IPS-15b (cell line): ENCODE measurements around the gene FAM53A.

ENCODE experiments used
- H3K27me3 ChIP-seq: one replicate; pipeline ENCODE4 v1.6.1; 2013; ENCODE audit warnings: low read length; ENCODE audit not compliant: control insufficient read depth, insufficient read depth
- H3K36me3 ChIP-seq: one replicate; pipeline ENCODE4 v1.6.1; 2013; ENCODE audit warnings: low read length; ENCODE audit not compliant: control insufficient read depth, insufficient read depth
- H3K4me1 ChIP-seq: one replicate; pipeline ENCODE4 v1.6.1; 2013; ENCODE audit warnings: mild to moderate bottlenecking, low read length; ENCODE audit not compliant: control insufficient read depth, insufficient read depth
- H3K4me3 ChIP-seq: one replicate; pipeline ENCODE4 v1.5.1; 2013; ENCODE audit warnings: low read depth, low read length
- H3K9ac ChIP-seq: one replicate; pipeline ENCODE4 v1.6.1; 2013; ENCODE audit warnings: low read depth, mild to moderate bottlenecking, low read length
- H3K9me3 ChIP-seq: one replicate; pipeline ENCODE4 v1.6.1; 2013; ENCODE audit warnings: mild to moderate bottlenecking, low read length; ENCODE audit not compliant: control insufficient read depth, insufficient read depth

Gene FAM53A

DNA sequence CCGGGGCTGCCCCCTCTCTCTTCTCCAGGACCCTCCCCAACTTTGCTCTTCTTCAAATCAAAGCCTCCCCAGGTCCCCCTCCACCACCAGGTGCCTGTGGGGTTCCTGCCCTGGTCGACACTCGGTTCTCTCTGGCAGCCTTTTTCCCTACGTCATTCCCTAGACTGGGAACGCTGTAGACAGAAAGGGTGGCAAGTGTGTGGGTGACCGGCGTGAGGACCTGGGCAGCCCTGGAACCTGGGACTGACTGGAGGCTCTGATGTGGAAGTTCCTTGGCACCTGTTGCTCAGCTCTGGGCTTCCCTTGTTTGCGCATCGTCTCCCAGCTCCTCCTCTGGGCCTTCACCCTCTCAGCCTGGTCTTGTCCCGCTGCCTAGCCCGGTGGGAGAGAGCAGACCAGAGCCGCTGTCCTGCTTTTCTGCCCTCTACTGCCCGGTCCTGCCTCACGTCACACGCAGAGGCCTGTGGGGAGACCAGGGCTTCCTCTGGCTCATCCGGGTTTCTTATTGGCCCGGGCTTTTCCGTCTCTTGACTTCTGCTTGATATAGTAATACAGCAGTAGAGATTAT, 38.5 kb upstream of the FAM53A start:
- Histone ChIP-seq H3K4me3 (peak overlapping the region; percentile 84), H3K27me3 (no peaks in the 10 kb centered on the region), H3K9me3 (no peaks in the 10 kb centered on the region), H3K36me3 (peaks cover 57% of the 10 kb centered on the region), H3K9ac (peak overlapping the region; percentile 92), H3K4me1 (no peaks in the 10 kb centered on the region)

DNA sequence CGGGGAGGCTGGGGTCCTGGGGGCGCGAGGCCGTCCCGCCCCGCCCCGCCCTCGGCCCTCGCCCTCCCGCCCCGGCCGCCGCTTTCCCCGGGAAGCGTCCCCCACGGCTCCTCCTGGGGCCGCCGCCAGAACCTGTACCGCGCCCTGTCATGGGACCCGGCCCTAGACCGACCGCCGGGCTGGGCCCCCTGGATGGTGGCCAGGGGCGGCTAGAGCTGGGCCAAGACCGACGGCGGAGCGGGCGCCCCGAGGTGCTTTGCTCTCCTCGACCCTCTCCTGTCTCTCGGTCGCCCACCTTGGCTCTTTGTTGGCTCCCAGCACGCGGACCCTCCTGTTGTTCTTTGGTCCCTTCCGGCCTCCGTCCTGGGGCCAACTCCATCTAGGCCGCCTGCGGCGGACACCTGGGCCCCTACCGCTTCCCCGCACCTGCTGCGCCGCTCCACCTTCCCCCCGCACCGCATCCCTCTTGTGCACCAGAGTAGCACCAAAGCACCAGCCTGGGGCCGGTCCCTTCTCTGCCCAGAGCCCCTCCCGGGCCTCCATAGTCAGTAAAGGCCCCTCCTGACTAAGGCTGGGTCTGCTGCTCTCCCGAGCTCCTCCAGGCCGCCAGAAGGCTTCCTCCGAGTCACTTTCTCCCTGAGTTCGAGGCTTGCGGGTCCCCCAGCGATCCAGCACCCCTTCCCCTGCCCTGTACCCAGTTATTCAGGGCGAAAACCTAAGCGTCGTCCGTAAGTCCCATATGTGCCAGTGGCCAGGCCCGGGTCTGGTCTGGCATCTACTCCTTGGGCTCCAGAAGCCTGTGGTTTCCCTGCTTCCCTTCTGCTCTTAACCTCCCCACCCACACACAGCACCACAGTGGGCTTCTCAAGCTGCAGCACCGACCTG, 37.8 kb upstream of the FAM53A start:
- no peaks in the 10 kb centered on the region for H3K4me1 ChIP-seq
- H3K9me3 ChIP-seq, result no peaks in the 10 kb centered on the region
- peak overlapping the region; percentile 84 for H3K4me3 ChIP-seq
- peaks cover 54% of the 10 kb centered on the region for H3K36me3 ChIP-seq
- peak overlapping the region; percentile 92 for H3K9ac ChIP-seq
- no peaks in the 10 kb centered on the region for H3K27me3 ChIP-seq

DNA sequence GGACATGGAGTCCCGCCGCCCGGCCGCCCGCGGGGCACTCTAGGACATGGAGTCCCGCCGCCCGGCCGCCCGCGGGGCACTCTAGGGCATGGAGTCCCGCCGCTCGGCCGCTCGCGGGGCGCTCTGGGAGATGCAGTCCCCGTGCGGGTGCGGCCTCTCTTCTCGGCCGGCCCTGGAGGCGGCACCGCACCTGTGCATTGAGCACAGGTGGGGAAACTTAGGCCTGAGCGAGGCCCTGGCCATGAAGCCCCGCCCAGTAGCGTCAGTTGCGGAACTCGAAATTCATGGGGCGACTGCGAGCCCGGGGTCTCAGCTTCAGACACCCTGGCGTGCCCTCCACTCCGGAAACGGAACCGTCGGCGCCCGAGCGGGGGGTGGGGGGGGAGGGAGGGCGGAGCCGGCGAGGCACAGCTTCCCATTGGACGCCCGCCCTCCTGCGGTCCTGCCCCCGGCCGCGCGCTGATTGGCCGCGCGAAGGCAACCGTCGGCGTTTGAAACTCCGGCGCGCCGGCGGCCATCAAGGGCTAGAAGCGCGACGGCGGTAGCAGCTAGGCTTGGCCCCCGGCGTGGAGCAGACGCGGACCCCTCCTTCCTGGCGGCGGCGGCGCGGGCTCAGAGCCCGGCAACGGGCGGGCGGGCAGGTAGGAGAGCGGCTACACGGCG, 37.0 kb upstream of the FAM53A start, which contains the start of the genes TACC3 and TMEM129:
Gene TACC3 (plus strand): TSS at position 519 of the 663 bp plus-strand sequence. CDS start 1,901 bp downstream, outside the sequence.
Gene TMEM129 (minus strand): TSS at position 321 of the 663 bp plus-strand sequence. CDS start 486 bp downstream, outside the sequence.
- H3K27me3 ChIP-seq, result no peaks in the 10 kb centered on the region
- H3K9ac ChIP-seq, result peak within 1 kb of the TSS; percentile 92
- no peaks in the 10 kb centered on the region for H3K9me3 ChIP-seq
- peak within 1 kb of the TSS; percentile 84 for H3K4me3 ChIP-seq
- peaks cover 51% of the 10 kb centered on the region for H3K36me3 ChIP-seq
- H3K4me1 ChIP-seq, result no peaks in the 10 kb centered on the region

DNA sequence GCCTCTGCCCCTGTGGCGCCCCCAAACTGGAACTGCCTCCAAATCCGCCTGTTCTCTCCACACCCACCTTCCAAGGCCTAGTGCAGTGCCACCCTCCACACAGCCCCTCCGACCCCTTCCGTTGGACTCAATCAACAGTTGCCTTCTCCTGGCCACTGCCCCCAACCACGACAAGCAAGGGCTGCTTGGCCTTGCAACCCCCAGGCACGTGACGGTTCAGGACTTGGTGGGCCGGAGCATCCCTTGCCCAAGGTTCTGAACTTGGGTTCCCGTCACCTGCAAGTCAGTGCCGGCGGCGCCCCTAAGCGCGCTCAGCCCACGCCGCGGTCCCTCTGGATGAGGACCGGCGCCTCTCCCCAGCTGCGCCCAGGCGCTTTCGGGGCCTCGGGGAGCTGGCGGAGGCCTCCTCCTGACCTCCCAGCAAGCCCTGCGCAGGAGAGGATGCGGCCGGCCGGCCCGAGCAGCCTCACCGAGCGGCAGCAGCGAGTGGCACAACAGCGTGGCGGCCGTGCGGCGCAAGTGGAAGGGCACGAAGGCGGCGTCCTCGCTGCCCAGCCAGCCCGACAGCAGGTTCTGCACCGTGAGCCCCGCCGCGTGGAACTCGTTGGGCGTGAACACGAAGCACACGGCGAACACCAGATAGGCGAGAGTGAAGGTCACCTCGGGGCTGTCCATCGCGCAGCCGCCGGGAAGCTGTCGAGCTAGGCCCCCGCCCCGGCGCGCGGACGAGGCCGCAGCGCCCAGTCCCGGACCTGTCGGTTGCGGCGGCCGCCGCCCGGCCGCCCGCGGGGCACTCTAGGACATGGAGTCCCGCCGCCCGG, 36.3 kb upstream of the FAM53A start:
- no peaks in the 10 kb centered on the region for H3K4me1 ChIP-seq
- peak overlapping the region; percentile 84 for H3K4me3 ChIP-seq
- H3K27me3 ChIP-seq, result no peaks in the 10 kb centered on the region
- peak overlapping the region; percentile 70 for H3K9ac ChIP-seq
- H3K36me3 ChIP-seq, result peaks cover 43% of the 10 kb centered on the region
- H3K9me3 ChIP-seq, result no peaks in the 10 kb centered on the region

DNA sequence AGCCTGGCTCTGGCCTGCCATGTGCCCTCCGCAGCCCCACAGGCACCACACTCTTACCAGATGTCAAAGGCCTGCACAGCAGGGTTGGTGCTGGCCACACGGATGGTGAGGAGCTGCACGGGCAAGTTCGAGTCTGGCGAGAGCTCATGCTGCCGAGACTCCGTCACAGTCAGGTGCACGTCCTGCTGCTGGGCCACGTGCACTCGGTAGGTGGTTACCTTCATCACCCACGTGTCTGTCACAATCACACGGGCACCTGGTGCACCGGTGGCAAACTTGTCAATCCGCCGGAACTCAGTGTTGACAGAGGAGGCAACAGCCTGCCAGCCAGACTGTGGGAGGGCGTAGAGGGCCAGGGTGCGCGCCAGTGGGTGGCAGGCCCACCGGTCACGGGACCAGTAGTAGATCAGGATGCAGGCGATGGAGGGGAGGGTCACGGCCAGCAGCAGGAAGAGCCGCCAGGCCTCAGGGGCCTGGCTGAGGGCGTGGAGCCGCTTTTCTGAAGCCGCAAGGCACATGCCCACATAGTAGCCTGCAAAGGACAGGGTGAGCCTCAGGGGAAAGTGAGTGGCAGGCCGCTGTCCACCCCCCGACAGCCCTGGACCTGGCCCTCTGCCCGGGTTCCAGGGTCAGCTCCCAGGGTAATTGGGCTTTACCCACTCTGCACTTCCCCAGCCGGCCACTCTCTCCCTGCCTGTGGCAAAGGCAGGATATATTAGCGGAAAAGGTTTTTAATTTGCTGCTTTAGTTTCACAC, 34.2 kb upstream of the FAM53A start:
- H3K4me3 ChIP-seq, result no peak overlapping the region
- peaks cover 29% of the 10 kb centered on the region for H3K36me3 ChIP-seq
- peak overlapping the region; percentile 37 for H3K9ac ChIP-seq

DNA sequence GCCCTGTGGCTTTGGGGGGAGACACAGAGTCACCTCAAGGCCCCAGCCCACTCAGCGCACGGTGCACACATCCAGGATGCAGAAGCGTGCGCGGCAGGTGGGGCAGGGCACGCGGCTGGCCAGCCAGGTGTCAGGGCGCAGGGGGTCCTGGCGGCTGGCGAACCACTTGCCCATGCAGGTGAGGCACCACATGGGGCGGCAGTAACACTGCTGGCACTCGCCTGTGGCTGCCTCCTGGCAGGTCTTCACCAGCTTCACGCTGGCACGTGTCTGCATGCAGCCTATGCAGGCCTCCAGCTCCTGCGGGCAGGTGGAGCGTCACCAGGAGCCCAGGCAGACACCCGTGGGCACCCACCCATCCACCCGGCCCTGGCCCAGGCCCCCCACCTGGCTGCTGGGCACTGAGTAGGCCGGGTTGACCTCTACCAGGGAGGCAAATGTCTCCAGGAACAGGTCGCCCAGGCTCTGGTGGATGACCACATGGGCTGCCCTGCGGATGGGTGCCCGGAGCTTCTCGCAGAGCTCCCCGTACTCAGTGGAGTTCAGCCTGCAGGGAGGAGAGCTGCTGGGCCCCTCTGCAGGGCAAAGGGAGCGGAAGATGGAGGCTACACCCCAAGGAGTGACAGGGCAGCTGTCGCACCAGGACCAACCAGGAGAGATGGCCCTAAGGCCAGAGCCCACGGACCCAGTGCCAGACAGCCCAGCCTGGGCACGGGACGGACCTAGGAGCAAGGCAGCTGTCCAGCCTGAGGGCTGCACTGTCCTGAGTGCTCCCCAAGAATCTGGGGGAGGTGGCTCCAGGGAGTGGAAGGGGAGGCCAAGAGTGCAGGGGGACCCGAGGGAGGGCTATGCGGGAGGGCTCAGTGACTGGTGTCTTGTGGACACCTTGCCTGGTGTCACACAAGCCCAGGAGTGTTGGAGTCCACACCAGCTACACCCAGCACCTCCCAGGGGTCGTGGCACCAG, 33.3 kb upstream of the FAM53A start:
- Histone ChIP-seq H3K9me3 (no peaks in the 10 kb centered on the region), H3K27me3 (no peaks in the 10 kb centered on the region), H3K9ac (no peak overlapping the region), H3K36me3 (peaks cover 21% of the 10 kb centered on the region), H3K4me1 (no peaks in the 10 kb centered on the region), H3K4me3 (no peak overlapping the region)

More for the DNA sequence above, 34.2 kb upstream of the FAM53A start:
- Histone ChIP-seq H3K4me1 (no peaks in the 10 kb centered on the region), H3K9me3 (no peaks in the 10 kb centered on the region), H3K27me3 (no peaks in the 10 kb centered on the region)

DNA sequence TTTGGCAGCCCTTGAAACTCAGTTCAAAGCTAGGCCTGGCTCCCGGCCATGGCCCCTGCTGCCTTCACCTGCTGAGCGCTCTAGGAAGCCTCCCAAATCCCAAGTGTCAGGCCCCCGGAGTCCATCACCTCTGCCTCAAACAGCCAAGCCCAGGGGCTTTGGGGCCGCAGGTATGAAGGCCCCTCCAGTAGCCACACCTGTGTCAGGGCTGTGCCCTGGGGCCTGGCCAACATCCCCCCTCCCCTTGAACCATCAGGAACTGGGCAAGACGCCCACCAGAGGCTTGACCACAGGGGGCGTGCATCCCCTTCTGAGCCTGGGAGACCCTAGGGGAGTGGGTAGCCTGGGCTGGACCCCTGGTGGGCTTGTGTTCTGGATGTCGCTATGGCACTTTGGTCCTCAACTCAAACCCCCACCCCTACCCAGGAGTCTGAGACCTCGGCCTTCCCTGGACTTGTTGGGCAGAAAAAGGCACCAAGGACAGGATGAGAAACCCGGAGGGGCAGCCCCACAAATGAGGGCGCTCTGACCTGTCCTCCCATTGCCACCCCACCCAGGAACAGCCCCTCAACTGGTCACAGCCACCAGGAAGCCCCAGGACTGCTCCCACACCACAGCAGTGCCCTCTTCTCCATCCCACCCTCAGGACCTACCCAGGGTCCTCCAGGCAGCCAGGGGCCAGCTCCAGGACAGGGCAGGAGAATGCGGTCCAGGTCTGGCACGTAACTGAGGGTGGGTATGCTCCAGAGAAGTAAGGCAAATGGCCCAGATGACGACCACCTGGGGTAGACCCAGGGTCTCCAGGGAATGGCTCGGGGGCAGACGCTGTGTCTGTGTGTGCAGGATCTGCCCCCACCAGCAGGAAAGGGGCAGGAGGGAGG, 32.2 kb upstream of the FAM53A start:
- peaks cover 19% of the 10 kb centered on the region for H3K36me3 ChIP-seq
- H3K9ac ChIP-seq, result no peak overlapping the region

DNA sequence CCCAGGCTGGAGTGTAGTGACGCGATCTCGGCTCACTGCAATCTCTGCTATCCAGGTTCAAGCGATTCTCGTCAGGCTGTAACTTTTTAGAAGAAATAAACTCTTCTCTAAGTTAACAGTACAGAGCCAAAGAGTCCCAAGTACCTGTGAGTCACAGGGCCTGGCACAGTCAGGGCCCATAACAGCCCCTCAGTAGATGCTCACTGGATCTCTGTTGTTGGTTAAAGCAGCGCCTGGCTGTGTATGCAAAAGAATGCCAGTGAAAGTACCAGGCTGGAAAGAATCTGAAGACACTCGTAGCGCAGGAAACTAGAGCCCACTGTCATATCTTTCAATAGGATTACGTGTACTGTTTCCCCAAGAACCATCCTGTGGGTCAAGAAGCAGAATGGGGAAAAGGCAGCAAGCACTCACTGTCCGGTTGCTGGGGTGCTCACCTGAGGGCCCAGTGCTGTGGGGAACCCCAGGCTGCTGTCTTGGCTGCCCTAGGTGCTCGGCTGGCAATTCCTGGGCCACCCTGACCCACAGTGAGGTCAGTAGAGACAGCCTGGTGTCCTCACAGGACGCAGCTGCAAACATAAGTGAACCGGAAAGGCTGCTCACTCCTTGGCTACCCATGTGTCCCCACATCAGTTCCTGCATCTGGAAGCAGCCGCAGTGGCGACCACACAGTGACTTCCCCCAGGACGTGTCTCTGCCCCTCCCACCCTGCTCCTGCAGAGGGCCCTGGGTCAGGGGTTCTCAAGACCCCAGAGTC, 31.1 kb upstream of the FAM53A start:
- H3K4me1 ChIP-seq, result no peaks in the 10 kb centered on the region

More for the DNA sequence above, 32.2 kb upstream of the FAM53A start:
- H3K9me3 ChIP-seq, result no peaks in the 10 kb centered on the region
- H3K4me1 ChIP-seq, result no peaks in the 10 kb centered on the region
- H3K4me3 ChIP-seq, result no peak overlapping the region
- no peaks in the 10 kb centered on the region for H3K27me3 ChIP-seq

More for the DNA sequence above, 31.1 kb upstream of the FAM53A start:
- Histone ChIP-seq H3K9ac (no peak overlapping the region), H3K36me3 (peaks cover 19% of the 10 kb centered on the region), H3K9me3 (no peaks in the 10 kb centered on the region), H3K4me3 (no peak overlapping the region), H3K27me3 (no peaks in the 10 kb centered on the region)
